CD1c-positive myeloid dendritic cell (primary cell): ENCODE data around the gene NUP50.

ENCODE experiments used
- DNase-seq: peaks from one replicate; pipeline ENCODE4 v3.0.0-alpha.2; 2016; ENCODE audit errors: extremely low spot score

NUP50 gene

DNA sequence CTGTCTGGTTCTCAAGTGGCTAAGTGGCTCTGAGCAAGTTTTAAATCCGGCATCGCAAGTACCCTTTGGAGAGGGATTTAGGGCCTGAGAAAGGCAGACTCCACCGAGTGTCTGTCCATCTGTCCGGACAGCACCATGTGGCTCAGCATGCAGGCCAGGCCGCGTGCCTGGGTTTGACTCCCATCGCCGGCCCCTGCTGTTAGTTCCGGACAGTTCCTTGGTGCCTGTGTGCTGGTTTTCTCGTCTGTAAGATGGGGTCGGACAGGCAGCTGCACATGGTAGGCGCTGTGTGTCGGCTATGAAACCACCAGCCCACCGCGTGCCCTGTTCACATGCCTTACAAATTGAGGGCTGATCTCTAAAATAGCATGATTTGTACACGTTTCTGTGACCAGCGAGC lies 31.0 kb downstream of the NUP50 start:
- no peak for DNase-seq

DNA sequence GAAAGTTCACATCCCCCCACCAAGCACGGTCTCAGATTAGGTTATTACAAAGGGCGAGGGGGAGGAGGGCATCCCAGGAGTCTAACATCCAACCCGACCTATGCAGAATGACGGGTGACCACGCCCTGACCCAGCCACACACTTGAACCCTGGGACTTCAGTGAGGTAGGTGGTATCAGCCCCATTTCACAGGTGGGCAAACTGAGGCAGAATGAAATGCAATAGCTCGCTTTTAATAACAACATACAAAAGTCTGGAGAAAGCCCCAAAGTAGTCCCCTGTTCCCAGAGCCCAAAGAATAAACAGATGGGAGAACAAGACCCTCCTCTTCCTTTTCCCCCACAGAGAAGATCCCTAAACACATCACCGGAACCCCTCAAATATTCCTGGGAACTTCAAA lies 31.9 kb downstream of the NUP50 start:
- DNase-seq: no peak

DNA sequence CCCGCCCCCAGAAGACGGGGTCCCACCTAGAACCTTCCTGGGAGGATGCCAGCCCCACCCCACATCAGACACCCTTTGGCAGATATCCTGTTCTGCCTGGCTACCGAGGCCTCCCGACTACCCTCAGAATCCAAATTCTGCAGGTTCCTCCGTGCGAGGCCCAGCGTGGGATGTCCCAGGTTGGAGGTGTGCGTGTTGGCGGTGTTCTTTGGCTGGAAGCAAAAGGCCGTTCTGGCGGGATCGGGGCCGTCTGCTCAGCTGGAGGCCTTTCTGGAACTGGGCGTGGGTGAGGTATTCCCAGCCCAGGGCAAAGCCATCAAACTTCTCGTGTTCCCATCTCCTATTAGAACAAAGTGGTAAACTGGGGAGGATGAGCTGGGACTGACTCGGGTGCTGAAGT lies 32.6 kb downstream of the NUP50 start:
- DNase-seq: no peak

DNA sequence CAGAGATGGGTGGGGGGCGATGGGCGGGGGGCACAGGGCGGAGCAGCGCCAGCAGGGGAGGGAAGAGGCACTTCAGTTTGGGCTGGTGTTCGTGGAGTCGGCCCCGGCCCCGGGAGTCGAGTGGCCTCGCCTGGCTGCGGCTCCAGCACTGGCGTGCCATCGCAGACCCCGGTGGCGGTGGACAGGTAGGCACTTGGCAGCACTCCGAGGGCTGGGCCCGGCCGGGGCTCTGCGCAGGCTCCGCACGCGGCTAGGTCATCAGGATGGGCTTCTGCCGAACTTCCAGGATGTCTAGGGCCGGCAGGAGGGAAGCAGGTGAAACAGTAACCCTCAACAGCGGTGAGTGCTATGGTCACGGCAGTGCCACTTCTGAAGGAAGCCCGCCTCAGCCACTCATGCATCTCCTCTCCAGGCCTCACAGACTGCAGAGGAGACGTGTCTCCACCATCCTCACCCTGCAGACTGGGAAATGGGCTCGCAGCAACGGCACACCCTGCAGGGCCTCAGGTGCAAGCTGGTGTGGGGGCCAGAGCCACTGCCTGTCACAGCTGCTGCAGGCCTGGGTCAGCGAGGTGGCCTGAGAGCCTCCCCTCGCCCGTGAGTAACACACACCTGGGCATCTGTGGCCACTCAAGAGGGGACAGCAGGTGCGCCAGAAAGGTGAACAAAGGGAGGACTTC lies 33.3 kb downstream of the NUP50 start:
- no peak for DNase-seq

DNA sequence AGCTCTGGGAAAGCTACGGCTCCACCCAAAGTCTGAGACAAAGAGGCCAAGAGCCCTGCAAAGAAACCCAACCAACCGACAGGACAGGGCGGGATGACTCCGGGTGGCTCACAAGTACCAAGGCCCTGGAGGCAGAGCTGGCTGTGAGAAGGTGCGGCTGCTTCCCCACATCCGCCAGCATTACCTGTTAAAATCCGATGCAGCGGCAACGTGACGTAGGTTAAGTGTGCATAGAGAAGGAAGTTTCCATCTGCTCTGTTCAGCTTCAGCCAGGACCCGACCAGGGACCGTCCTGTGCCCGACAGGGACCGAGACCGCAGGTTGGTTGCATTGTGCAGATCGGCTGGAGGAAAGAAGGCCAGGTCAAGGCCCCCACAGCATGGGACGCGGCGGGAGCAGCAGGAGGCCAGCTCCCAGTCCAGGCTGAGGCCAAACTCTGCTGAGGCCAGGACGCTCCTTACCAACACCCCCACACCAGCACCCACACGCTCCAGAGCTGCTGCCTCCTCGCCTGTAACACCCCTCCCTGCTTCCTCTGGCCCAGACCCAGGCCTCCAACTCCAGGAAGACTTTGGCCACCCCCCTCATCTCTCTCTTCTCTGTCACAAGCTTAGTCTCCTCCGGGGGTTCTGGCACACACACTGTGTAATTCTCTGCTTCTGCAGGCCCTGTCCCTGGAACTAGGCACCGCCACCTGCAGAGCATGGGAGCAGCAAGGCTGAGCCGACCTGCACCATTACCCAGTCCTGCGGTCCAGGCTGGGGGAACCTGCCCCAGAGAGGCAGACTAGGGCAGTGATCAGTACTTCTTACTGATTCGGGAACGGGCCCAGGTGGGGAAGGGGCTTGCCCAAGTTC lies 34.1 kb downstream of the NUP50 start:
- no peak for DNase-seq

DNA sequence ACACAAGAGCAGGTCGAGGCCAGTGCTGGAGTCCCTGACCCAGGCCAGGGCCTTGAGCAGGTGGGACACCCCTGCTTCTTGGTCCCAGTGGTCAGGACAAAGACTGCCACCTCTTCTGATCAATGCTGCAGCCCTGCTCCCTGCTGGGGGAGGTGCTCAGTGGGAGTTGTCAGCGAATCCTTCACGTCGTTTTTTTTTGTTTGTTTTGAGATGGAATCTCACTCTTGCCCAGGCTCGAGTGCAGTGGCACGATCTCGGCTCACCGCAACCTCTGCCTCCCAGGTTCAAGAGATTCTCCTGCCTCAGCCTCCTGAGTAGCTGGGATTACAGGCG lies 34.7 kb downstream of the NUP50 start:
- DNase-seq: no peak

DNA sequence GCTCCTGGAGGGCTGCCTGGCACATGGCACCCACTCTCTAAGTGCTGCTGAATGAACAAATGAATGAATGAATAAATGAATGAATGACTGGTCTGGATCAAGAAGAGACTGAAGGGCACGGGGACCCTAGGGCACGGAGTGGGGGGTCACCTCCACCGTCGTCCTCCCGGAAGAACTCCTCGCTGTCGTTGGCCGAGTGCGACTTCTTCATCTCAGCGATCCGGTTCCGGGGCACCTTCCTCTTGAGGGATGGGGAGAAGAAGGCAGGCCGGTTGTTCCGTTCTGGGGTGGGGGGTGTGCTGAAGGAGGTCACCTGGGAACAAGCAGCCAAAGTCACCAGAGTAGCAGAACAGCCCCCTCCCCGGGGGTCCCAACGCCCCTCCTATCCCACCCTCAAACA lies 36.0 kb downstream of the NUP50 start:
- no peak for DNase-seq

DNA sequence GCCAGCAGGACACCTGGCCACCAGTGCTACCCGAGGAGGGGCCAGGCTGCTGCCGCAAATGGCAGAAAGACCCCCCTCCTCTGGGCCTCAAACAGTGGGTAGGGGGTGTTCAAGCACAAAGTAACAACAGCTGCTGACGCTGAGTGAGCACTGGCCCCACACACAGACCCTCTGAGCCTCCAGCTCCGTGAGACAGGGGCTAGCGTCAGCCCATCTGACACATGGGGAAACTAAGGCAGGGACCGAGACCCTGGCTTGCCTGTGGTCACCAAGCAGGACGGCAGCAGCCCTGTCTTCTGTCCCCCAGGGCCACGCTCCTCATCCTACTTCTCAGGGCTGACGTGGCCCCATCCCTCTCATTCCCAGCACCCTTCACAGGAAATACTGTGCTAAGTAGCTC lies 36.5 kb downstream of the NUP50 start:
- DNase-seq: no peak

DNA sequence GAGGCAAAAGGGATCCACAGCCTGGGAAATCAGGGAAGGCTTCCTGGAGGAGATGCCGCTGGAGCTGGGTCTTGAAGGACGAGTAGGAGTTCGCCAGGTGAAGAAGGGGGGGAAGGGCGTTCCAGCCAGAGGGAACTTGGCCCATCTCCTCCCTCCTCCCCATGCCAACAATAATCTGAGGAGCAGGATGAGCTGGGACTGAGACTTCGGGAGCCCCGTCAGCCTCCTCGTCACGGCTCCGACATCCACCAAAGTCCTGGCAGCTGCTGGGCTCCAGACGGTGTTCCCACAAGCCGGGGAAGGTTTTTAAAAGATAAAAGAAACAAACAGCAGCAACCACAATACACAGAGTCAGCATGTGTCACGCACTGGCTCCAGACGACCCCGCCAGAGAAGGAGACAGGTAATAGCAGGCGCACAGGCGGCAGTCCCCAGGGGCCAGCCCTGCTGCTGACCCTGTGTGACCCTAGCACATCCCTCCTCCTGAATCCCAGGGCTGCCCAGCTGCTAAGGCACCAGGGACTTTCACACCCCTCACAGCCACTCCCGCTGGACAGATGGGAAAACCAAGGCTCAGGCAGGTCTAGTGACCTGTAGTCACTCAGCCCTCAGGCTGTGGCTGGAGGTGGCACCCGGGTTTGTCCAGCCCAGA lies 37.3 kb downstream of the NUP50 start:
- no peak for DNase-seq

DNA sequence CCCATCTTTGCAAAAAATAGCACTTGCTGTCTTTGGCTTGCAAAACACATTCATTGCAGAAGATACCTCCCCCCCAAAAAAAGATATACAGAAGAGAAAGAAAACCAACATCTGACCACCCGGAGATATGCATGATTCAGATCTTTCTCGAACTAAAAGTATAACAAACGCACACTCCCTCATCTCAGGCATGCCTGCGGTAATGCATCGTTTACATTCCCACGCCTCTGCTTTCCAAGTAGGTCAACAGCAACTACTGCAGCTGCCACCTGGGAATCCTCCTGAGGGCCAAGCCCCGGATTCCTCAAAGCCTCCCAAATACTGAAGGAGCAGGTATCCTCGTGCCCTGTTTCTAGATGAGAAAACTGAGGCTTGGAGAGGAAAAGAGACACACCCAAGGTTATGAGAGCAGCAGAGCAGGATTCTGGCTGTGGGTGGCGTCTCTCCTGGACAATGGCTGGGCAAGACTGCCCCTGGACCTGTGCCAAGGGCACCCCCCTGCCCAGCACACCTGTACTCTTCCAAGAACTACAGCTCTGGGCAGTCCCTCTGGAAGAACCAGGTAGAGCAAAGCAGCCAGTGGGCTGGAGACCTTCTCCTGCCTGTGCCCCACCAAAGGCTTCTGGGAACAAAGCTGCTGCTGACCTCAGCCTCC lies 38.1 kb downstream of the NUP50 start:
- DNase-seq: no peak

DNA sequence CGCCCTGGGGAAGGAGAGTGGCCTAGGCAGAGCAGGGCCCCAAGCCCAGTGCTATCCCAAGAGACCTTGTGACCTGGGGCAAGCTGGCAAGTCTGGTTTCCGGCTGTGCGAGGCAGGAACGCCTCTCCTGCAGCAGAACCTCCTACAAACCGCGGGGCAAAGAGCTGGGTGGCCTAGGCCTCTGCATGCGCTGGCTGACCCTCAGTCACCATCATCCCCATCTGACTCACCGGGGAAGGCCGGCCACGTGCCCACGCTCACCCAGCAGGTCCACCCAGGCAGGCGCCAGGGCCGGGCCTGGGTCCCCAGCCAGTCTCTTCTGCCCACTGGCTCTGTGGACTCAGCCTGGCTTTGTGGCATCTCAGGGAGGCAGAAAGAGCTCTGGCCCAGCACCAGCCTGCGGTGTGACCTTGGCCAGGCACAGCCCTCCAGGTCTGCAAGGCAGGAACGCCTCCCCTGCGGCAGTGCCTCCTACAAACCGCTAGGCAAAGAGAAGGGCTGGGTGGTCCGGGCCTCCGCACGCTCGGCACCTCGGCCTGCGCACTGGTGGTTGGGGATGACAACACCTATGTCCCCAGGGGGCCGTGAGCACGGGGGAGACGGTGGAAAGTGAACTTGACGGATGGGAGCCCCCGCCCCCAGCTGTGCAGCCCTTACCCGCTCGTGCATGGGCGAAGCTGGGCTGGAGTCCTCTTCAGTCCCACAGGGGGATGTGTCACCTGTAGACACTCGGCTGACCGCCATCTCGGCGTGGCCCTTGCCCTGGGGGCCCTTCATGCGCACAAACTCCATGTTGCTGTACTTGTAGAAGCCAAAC lies 38.8 kb downstream of the NUP50 start:
- DNase-seq: peak; percentile 55

DNA sequence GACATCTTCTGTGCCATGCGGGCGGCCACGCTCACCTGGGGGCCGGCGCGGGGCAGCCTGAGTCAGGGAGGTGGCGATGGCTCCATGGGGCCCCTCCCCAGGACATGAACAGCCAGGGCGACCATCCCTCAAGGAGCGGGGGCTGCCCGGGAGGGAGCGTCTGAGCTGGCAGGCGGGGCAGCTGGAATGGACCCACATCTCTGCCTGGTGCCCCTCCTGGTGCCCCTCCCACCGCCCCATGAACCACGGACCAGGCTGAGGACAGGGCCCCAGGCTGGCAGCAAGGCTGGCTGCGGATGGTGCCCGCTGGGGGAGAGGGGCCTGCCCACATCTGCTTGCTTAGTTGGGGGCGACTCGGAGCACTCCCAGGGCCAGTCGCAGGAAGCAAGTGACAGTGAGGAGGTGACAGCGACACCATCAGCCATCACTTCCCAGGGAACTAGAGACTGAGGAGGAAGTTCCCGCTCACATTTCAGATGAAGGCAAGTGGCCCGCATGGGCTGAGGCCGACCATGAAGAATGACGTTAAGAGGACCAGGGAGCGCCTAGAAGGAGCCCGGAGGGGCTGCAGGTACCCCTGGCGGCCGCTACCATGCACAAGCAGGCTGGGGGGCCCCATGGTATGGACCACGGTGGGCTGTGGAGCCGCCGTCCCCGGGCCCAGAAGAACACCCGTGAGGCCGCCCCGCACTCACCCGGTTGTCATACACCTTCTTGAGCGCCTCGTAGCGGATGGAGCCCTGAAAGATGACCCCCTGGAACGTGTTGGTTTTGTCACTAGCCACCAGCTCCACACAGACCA lies 39.6 kb downstream of the NUP50 start:
- peak; percentile 35 for DNase-seq

DNA sequence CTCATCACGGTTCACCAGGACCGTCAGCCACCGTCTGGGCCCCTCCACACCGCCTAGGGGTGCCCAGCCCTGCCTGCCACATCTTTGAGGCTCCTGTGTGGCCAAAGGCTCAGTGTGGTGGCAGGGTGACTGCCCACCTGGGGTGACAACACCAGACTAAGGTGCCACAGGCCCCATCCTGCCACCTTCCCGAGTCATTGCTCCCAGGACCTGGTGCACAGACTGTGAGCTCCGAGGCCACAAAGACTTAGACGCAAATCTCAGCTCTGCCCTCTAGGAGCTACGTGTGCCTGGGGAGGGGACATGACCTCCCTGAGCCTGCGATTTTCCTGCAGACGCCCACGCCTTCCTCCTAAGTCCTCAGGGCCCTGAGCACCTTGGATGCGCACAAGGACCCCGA lies 40.5 kb downstream of the NUP50 start:
- no peak for DNase-seq

DNA sequence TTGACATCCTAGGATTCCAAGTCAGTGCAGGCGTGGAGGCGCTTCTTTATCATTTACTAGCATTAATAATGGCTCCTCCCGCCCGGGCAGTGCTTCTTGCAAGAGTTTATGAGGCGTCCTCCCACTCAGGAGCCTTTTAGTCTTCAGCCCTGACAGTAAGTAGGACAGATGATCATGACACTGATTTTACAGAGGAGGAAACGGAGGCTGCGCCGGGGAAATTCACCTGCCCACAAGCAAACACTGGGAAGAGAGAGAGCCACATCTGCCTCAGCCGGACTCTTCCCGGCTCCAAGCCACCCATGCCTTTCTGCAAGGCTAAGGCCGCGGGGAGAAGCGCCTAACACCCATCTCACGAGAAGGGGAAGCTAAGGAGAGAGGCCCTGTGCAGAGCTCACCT lies 41.1 kb downstream of the NUP50 start:
- no peak for DNase-seq

DNA sequence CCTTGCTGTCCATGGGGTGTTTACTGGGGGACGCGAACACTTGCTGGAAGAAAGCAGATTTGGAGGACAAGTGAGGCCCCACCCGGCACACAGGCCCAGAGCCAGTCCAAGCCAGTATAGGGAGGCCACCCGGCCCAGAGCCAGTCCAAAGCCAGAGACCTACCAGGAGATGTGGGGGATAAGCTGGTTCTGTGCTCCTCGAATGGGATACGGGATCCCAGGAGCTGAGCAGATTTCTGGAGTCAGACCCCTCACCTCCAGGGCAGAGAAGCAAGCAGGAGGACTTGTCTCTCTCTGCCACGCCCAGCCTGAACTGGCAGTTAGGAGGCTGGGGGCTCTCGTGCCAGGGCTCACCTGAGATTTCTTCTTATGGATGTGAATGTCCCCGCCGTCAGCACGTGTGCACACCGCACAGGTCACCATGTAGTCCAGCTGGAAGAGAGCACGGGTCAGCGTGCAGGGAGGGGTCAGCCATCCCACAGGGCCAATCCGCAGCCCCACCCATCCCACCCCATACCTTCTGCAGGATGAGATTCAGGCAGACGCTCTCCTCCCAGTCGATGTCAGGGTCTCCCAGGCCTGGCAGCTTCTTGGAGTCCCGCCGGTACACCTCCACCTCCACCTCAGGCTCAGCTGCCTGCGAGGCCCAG lies 41.7 kb downstream of the NUP50 start:
- DNase-seq: no peak

DNA sequence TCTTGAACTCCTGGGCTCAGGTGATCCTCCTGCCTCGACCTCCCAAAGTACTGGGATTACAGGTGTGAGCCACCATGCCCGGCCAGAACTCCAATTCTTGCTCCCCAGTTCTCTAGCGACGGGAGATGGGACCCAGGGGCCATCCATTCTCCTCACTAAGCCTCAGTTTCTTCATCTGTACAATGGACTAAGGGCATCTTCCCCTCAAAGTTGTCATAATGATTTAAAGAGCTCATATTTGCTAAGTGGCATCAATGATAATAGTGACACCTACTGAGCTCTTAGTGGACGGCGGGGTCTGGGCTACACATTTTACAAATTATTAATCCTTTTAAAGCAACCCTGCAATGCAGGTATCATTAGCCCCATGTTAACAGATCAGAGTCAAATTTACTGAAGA lies 42.5 kb downstream of the NUP50 start:
- DNase-seq: no peak

DNA sequence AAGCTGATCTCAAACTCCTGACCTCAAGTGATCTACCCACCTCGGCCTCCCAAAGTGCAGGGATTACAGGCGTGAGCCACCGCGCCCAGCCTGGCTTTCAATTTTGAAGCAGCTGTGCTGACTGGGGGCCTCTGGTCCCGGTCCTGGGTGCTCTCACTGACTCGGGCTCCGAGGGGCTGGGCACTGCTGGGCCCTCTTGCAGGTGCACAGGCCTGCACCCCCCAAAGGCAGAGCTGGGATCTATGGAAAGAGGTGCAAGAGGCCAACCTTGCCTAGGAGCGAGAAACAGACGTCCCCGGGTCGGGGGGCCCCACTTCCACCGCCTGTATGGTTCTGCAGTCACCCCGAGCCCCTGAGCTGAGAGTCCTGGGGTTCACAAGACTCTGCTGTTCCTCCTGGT lies 43.8 kb downstream of the NUP50 start:
- DNase-seq: no peak

DNA sequence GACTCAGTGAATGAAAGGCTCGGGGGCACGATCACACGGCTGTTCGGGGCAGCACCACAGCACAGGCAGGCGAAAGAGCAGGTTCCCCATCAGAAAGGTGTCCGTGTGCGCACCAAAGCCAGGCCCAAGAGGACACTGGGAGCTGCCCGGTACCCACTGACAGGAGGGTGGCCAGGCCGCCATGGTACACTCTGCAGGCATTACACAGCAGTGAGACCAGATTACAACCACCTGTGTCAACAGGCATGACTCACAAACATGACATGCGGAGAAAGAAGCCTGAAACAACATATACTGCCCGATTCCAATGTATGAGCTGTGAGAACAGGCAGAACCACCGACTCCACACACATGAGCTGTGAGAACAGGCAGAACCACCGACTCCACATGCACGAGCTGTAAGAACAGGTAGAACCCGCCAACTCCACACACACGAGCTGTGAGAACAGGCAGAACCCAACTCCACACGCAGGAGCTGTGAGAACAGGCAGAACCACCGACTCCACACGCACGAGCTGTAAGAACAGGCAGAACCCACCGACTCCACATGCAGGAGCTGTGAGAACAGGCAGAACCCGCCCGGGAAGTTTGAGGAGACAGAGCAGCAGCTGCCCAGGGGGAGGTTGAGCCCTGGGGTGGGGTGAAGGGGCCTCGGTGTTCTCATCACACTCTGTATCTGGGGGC lies 44.4 kb downstream of the NUP50 start:
- no peak for DNase-seq

DNA sequence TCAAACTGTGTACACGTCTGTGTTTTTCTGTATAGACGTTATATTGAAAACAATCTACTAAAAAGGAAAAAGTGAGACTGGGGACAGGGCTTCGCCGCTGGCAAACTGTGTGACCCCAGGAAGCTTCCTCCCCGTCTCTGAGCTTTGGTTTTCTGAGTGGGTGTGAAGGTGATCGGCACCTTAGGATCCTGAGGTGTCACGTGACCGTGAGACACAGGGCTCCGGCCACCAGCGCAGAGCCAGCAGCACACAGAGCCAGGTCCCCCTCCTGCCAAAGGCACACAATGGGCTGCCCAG lies 44.9 kb downstream of the NUP50 start:
- DNase-seq: no peak
